NCI-H2081 (cell line): ENCODE data around the gene ZCCHC14.
A peak's percentile ranks its signal among the peaks of the same experiment; 100 is the strongest.
"Not testable (repeated sequence)": the region's sequence is repeated elsewhere in the genome, so short reads cannot be mapped to it uniquely, and the experiment has no call there.

ENCODE experiments used
- DNase-seq, 2 experiments: peaks; one replicate each; lab custom pipeline; 2025; lab: John Stamatoyannopoulos, UW

ZCCHC14 gene

DNA sequence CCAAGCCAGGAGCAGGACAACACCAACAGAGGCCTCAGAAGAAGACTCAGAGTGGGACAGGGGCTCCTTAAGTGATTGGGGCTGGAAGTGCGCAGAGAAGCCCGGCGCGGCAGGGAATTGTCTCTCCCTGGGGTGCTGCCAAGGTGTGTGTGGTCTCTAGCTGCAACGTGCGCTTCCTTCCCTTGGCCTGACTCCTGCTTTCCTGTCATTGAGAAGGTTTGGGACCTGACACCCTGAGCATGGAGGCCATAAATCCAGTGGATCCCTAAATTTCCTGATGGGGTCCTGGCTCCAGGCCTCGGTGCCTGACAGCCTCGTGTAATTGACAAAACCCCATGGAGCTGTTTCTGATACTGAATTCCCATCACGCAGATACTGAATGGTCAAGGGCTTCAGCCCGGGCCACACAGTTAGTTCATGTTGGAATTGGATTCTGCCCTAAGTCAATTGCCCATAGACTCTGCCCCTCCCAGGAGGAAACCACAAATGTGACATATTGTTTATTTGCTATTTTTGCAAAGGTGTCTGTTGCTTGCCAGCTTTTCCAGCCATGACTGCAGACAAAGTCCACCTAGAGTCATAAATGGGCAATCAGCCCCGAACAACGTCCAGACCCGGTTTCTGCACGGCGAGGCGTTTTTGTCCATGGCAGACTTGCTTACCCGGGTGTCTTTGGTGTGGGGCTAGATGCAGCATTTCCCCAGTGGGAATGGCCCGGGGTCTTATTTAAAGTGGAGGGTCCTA is 4.4 kb upstream of the ZCCHC14 start:
- not testable (repeated sequence) for DNase-seq

DNA sequence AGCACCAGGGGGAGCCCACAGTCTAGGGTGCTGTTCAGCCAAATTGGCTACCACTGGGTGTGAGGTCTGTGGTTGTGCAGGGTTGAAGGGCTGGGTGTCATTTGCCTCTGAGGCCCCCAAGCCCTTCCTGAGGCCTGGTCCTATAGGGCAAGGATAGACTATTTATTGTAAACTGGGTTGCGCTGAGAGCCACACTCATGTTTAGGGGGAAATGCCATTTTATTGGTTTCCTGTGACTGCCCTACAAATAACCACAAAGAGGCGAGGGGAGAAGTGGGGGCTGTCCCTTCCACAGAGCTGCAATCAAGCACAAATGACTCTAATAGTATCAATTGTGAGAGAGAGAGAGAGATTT is 3.6 kb upstream of the ZCCHC14 start:
- DNase-seq, result no peak

GRCh38 chr16:87495578-87496446 is 3.0 kb upstream of the ZCCHC14 start:
- DNase-seq, result no peak

DNA sequence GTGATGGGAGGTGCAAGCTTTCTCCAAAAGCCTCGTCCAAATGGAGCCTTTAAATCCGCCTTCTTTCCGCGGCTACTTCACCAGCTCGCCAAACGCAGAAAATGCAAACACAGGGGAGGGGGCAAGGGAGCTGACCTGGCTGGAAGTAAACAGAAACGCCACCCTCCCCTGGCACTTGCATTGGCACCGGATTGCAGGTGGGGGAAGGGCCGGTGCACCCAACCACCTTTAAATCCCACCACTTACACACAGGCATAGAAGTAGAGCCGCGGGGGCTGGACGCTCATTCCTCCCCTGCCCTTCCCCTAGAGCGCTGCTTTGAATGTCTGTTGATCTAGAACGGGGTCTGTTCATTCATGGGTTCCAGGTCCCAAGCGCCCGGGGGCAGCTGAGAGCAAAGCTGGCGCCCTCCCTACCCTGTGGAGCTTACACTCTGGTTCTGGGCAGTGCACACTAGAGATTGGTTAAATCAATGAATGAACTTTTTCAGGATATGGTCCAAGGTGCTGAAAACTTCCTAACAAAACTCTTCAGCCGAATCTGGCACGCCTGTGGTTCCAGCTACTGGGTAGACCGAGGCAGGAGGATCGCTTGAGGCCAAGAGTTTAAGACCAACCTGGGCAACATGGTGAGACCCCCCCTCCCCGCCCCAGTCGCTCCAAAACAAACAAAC is 920 bp upstream of the ZCCHC14 start:
- no peak for DNase-seq

DNA sequence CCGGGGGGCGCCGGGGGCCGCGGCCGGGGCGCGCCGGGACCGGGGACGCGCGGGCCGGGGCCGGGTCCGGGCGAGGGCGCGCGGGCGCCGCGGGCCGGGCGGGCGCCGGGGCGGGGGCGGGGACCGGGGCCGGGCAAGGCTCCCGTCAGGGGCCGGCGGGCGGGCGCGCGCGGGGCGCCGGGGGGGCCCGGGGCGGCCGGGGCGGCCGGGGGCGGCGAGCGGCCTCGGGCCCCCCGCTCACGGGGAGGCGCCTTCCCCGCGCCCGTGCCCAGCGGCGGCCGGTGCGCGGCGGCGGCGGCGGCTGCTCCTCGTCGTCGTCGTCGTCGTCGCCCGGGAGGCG is 563 bp downstream of the ZCCHC14 start:
- DNase-seq, result no peak

- DNase-seq, result peak in 1 of 2 experiments; percentile 3
These were observed 1.1 kb downstream of the ZCCHC14 start for GRCh38 chr16:87491522-87492290.

DNA sequence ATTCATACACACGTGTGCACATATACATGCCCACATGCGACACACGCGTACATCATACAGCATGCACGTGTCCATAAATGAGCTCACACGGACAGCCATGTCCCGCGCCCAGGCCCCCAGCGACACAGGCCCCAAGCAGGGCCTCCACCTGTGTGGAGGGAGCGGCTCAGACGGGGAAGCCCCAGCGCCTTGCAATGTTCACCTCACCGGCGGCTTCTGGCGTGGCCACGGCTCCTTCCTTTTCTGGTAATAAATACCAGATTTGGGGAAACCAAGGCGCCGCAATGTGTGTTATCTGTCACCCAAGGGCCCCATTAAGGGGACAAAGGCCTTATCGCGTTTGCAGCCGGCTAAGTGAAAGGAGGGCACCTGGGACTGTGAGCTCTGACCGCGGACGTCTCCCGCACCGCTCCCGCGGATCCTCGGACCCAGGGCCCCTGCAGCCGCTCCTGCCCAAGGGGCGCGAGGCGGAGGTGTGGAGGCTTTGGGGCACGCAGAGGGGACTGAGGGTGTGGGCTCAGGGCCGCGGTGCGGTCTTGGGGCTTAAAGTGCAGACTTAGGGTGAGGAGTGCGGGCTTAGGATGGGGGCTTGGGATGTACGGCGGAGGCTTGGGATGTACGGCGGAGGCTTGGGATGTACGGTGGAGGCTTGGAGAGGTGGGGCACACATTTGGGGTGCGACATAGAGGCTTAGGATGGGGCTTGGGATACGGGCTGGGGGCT is 1.9 kb downstream of the ZCCHC14 start:
- peak in 1 of 2 experiments; percentile 7 for DNase-seq

DNA sequence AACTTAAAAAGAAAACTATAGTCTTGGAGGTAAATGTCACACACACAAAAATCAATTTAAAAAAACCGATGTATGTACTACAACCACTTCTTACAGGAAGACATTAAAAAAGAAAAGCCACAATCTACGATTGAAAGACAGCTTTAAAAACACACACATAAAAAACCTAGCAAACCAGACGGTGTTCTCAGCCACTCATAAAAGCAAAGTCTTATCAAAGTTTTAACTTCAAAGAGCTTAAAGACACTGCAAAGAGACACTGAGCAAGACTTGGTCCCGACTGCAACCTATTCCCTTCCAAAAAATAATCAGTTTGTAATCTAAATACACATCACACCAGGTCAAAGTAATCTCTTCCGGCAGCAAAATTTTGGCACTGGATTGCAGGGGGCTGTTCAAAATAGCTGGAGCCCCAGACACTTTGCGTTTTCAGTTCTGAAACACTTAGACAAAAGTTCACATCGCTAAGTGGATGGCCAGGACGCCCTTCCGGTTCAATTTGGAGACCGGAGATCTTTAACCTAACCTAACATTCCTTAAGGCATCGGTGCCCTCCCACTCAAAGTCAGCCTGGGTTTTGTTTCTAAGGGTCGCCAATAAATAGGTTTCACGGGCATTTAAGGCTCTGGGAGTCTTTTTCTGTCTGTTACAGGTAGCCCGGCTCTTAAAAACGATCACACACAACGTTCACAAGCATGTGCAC is 2.6 kb downstream of the ZCCHC14 start:
- no peak for DNase-seq

- no peak for DNase-seq
These were observed 3.3 kb downstream of the ZCCHC14 start for GRCh38 chr16:87489434-87490045.

DNA sequence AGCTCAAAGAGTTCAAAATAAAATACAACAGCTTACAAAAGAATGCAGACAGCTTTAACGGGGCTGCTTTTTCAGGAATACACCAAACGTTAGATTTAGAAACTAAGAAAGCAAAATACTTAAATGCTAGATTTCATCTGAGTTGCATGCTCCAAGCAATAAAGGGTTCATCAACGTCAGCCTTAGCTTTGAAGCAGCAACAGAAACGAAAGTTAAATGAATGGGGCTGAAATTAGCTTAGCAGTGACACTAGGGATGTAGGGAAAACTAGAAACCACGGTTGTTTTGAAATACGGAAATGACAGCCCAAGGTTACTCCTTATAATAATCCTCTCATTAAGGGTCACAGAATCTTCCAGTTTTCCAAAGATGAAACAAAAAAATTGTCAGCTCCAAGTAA is 3.9 kb downstream of the ZCCHC14 start:
- DNase-seq, result not testable (repeated sequence)

DNA sequence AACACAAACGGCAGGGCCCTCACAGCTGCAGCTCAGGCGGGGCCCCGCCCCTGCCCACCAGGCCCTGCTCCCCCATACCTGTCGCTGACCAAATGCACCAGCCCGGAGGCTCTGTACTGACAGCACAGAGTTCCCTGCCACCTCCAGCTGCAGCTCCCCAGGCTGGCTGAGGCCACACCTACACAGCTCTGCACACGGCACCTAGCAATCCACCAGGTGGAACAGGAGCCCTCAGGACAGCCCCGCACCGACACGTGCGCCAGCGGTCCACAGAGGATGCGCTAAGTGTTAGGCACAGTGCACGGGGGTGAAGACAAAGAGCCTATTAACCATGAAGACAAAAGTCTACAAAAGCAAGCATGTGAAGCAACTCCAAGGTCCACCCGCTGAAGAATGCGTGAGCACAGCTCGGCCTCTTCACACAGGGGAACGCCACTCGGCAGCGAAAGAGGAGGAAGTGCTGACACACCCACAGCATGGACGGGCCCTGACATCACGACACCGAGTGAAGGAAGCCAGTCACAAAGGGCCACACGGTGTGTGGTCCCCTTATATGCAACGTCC is 5.4 kb downstream of the ZCCHC14 start:
- DNase-seq, result peak; percentile 73 to 89

GRCh38 chr16:87486713-87487247 is 6.0 kb downstream of the ZCCHC14 start:
- DNase-seq, result no peak

DNA sequence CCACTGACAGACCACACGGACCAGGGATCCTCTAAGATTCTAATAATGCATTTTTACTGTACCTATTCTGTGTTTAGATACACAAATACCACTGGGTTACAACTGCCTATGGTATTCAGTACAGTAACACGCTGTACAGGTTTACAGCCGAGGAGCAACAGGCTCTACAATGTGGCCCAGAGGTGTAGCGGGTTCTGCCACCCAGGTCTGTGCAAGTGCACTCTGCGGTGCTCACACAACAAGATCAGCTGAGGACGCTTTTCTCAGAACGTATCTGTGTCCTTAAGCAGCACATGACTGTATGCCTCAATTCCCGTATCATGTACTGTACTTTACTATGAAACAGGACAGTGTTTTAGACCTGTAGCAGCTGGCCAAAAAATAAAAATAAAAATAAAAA is 6.5 kb downstream of the ZCCHC14 start:
- no peak for DNase-seq

GRCh38 chr16:87485792-87486191 is 7.0 kb downstream of the ZCCHC14 start:
- not testable (repeated sequence) for DNase-seq

DNA sequence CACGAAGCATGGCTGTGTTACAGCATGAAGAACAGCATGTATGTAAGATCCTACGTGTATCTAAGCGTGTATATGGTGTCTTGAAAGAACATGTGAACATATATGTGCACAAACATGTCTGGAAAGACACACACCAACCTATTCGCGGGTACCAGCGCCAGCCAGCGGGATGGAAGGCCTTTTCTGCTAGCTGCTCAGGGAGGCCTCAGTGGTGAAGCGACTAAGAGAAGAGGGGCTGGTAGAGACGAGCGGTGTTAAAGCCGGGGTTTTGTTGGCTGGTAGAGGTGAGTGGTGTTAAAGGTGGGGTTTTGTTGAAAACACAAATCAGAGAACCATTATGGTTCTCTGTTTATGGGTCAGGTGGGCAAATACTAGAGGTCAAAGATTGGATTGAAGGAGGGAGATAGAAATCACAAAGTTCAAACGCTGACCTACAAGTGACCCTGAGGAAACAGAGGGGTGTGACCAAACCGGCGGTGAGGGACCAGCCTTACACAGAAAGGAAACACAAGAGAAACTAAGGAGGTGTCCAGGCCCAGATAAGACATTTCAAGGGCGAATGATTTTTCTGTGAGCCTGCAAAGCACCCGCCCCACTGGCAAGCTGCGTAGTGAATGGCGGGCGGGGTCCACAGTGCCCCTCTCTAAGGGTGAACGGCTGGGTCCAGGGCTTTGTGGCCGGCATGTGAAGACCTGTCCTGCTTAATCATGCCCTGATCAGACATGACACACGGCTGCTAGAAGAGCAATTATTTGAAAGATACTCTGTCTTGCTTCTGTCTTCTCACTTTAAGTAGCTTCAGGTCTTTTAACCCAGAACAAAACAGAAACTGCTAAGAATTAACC is 8.1 kb downstream of the ZCCHC14 start:
- no peak for DNase-seq

DNA sequence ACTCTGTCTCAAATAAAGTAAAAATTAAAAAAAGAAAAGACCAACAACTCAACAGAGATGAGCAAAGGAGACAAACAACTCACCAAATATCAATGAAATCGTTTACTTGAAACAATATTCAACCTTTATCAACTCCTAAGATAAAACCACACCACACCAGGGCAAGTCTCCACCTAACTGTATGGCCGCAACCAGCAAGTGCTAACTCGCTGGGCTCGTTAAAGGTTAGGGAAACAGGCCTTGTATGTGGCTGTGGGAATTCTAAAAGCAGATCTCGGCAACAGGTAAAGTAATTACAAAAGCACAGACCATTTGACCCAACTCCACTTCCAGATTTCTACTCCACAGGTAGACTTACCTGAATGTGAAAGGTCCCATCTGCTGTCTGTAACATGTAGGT is 9.3 kb downstream of the ZCCHC14 start:
- DNase-seq, result no peak

GRCh38 chr16:87482670-87483069 is 10.2 kb downstream of the ZCCHC14 start:
- not testable (repeated sequence) for DNase-seq

- DNase-seq, result no peak
These were observed 10.6 kb downstream of the ZCCHC14 start for GRCh38 chr16:87482266-87482665.

GRCh38 chr16:87481711-87482110 is 11.1 kb downstream of the ZCCHC14 start:
- DNase-seq, result not testable (repeated sequence)
